ENCODE measurements around the gene NUDCD3.

- TF ChIP-seq LEF1 (IDR thresholded peaks at IDR 0.05; ENCODE audit: borderline replicate concordance) (no peak), ELF4 (IDR thresholded peaks at IDR 0.05) (no peak), FOXM1 (IDR thresholded peaks at IDR 0.05; ENCODE audit: borderline replicate concordance) (no peak), SP1 (IDR thresholded peaks at IDR 0.05) (no peak), FOXA1 (IDR thresholded peaks at IDR 0.05) (no peak), NFRKB (IDR thresholded peaks at IDR 0.05) (no peak), HDGF (IDR thresholded peaks at IDR 0.05; ENCODE audit: borderline replicate concordance) (no peak), FOXK2 (IDR thresholded peaks at IDR 0.05) (no peak), BHLHE40 (IDR thresholded peaks at IDR 0.05; ENCODE audit: borderline replicate concordance) (no peak), SUZ12 (IDR thresholded peaks at IDR 0.05) (no peak)
Observed at GRCh38 chr7:44434201-44434600, 56.3 kb downstream of the NUDCD3 start.

All from HEK293T (cell line).